ENCODE data around the gene SEMA3E.

SEMA3E gene

DNA sequence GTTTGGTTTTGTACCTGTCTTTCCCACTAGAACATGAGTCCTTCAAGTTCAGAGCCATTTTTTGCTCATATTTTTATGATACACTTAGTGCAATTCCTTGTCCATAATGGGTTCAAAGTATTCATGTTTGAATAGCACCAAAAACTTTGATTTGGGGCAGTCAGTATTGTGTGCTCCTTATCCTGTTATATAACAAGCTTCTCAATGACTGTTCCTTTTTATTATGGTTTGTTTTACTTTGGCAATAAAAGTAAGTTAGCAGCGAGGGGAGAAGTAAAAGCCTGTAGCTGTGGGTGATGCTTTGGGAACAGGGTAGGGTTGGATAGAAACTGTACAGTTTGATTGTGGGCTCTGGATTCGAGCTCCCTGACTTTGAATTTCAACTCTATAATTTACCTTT, 311.9 kb downstream of the SEMA3E start:
- no peak overlapping the region for H2AFZ ChIP-seq (ENCODE audit: low read depth, low read length, severe bottlenecking)
- no peaks in the 10 kb centered on the region for H4K20me1 ChIP-seq (ENCODE audit: low read depth, low read length)
- no peak for TF ChIP-seq EZH2phosphoT487 (conservative IDR thresholded peaks at IDR 0.05; ENCODE audit: low read length)
- TF ChIP-seq, protein P1, sequence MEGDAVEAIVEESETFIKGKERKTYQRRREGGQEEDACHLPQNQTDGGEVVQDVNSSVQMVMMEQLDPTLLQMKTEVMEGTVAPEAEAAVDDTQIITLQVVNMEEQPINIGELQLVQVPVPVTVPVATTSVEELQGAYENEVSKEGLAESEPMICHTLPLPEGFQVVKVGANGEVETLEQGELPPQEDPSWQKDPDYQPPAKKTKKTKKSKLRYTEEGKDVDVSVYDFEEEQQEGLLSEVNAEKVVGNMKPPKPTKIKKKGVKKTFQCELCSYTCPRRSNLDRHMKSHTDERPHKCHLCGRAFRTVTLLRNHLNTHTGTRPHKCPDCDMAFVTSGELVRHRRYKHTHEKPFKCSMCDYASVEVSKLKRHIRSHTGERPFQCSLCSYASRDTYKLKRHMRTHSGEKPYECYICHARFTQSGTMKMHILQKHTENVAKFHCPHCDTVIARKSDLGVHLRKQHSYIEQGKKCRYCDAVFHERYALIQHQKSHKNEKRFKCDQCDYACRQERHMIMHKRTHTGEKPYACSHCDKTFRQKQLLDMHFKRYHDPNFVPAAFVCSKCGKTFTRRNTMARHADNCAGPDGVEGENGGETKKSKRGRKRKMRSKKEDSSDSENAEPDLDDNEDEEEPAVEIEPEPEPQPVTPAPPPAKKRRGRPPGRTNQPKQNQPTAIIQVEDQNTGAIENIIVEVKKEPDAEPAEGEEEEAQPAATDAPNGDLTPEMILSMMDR (IDR thresholded peaks at IDR 0.05; ENCODE audit: insufficient read depth, low read length, poor library complexity, severe bottlenecking), result no peak
- no peaks in the 10 kb centered on the region for H3K9me3 ChIP-seq (ENCODE audit: insufficient read depth, low read length)
- H3K36me3 ChIP-seq (ENCODE audit: low read length), result no peaks in the 10 kb centered on the region
- no peaks in the 10 kb centered on the region for H3F3A ChIP-seq (ENCODE audit: insufficient read depth)
- no peak overlapping the region for H3K27ac ChIP-seq (ENCODE audit: low read depth, low read length)
- no peaks in the 10 kb centered on the region for H3K9me2 ChIP-seq (replicated peaks; ENCODE audit: insufficient read depth, low read length)
- H3K4me2 ChIP-seq (ENCODE audit: low read depth, low read length, poor library complexity, severe bottlenecking), result no peak overlapping the region
- no peak overlapping the region for H3K9ac ChIP-seq (ENCODE audit: low read length)
- H3K4me3 ChIP-seq (ENCODE audit: insufficient read depth, low read length, poor library complexity, severe bottlenecking), result no peak overlapping the region
- H3K79me2 ChIP-seq (ENCODE audit: insufficient read depth, low read length), result no peaks in the 10 kb centered on the region
- no peaks in the 10 kb centered on the region for H3K27me3 ChIP-seq (ENCODE audit: low read length)

DNA sequence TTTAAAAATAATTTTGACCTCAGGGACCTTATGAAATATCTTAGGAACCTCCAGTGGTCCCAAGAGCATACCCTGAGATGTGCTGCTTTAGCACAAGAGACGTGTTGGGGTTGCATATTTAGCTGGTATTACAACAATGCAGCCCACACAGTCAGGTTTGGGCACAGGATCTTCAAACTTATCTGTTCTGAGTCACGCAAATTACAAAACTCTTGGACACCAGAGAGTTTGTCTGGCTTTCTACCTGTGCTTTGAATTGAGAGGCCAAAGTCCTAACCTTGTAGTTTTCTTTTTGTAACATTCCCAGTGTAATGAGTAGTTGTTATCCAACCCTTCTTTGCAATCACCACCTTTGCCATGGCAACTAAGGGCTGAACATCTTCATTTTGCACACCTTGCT, 322.7 kb downstream of the SEMA3E start:
- H3K9me3 ChIP-seq (ENCODE audit: insufficient read depth, low read length), result no peaks in the 10 kb centered on the region
- H3K9ac ChIP-seq (ENCODE audit: low read length), result no peak overlapping the region

DNA sequence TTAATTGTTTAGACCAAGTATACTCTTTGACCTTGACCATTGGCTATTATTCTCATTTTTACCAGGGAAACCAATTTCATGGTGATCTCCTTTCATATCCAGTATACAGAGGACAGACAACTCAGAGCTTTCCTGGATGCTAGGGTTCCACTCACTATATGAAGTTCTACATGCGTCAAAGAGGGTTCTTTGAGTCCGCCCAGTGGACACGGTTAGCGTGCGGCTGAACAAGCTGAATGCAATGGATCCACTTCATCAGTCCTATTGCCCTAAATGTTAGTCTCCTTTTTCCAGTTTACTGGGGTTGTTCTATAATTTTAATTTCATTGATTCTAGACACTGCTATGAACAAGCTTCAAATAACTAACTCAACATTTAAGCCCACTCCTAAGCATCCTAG, 323.9 kb downstream of the SEMA3E start:
- no peak overlapping the region for H3K9ac ChIP-seq (ENCODE audit: low read length)
- H3K27me3 ChIP-seq (ENCODE audit: low read length), result no peaks in the 10 kb centered on the region
- H3F3A ChIP-seq (ENCODE audit: insufficient read depth), result no peaks in the 10 kb centered on the region
- no peaks in the 10 kb centered on the region for H3K9me2 ChIP-seq (replicated peaks; ENCODE audit: insufficient read depth, low read length)
- H4K20me1 ChIP-seq (ENCODE audit: low read depth, low read length), result no peaks in the 10 kb centered on the region
- no peak for TF ChIP-seq EZH2phosphoT487 (conservative IDR thresholded peaks at IDR 0.05; ENCODE audit: low read length)
- TF ChIP-seq, protein P1 (IDR thresholded peaks at IDR 0.05; ENCODE audit: insufficient read depth, low read length, poor library complexity, severe bottlenecking), result no peak
- no peak overlapping the region for H3K4me2 ChIP-seq (ENCODE audit: low read depth, low read length, poor library complexity, severe bottlenecking)
- H3K4me3 ChIP-seq (ENCODE audit: insufficient read depth, low read length, poor library complexity, severe bottlenecking), result no peak overlapping the region
- no peaks in the 10 kb centered on the region for H3K79me2 ChIP-seq (ENCODE audit: insufficient read depth, low read length)
- H2AFZ ChIP-seq (ENCODE audit: low read depth, low read length, severe bottlenecking), result no peak overlapping the region
- no peaks in the 10 kb centered on the region for H3K9me3 ChIP-seq (ENCODE audit: insufficient read depth, low read length)
- no peak overlapping the region for H3K27ac ChIP-seq (ENCODE audit: low read depth, low read length)
- no peaks in the 10 kb centered on the region for H3K36me3 ChIP-seq (ENCODE audit: low read length)

More for the DNA sequence above, 322.7 kb downstream of the SEMA3E start:
- no peaks in the 10 kb centered on the region for H3K36me3 ChIP-seq (ENCODE audit: low read length)
- no peaks in the 10 kb centered on the region for H3F3A ChIP-seq (ENCODE audit: insufficient read depth)
- no peak overlapping the region for H3K27ac ChIP-seq (ENCODE audit: low read depth, low read length)
- H3K27me3 ChIP-seq (ENCODE audit: low read length), result no peaks in the 10 kb centered on the region
- H4K20me1 ChIP-seq (ENCODE audit: low read depth, low read length), result no peaks in the 10 kb centered on the region
- H3K4me2 ChIP-seq (ENCODE audit: low read depth, low read length, poor library complexity, severe bottlenecking), result no peak overlapping the region
- no peaks in the 10 kb centered on the region for H3K79me2 ChIP-seq (ENCODE audit: insufficient read depth, low read length)
- no peak overlapping the region for H2AFZ ChIP-seq (ENCODE audit: low read depth, low read length, severe bottlenecking)
- H3K4me3 ChIP-seq (ENCODE audit: insufficient read depth, low read length, poor library complexity, severe bottlenecking), result no peak overlapping the region
- TF ChIP-seq, protein P1 (IDR thresholded peaks at IDR 0.05; ENCODE audit: insufficient read depth, low read length, poor library complexity, severe bottlenecking), result no peak
- TF ChIP-seq EZH2phosphoT487 (conservative IDR thresholded peaks at IDR 0.05; ENCODE audit: low read length), result no peak
- H3K9me2 ChIP-seq (replicated peaks; ENCODE audit: insufficient read depth, low read length), result peaks cover 4% of the 10 kb centered on the region; the same call in 1 of the 2 replicates
